Activated naive CD4-positive, alpha-beta T cell treated with anti-CD3 and anti-CD28 coated beads for 36 hours (primary cell): Measurements from ENCODE around the gene ZFYVE28. TPM values are rescaled to one million over a fixed set of nuclear protein-coding genes. Genes with fewer than 3 reads are reported as not detected.
A peak's percentile ranks its signal among the peaks of the same experiment; 100 is the strongest.
"Not testable (repeated sequence)": the region's sequence is repeated elsewhere in the genome, so short reads cannot be mapped to it uniquely, and the experiment has no call there.

Source experiments
- CTCF ChIA-PET: fragments of 350-600 bp; sonication (Branson Sonifier 250); formaldehyde crosslinking; loops from one replicate; lab custom pipeline; 2021; ENCODE audit warnings: antibody characterized with exemption; lab: Charles Lee
- DNase-seq: peaks from one replicate; pipeline ENCODE4 v3.0.0-alpha.2; 2020
- H3K27ac Mint-ChIP-seq: one replicate; pipeline ENCODE4 v1.8.0; 2021; ENCODE audit warnings: mild to moderate bottlenecking, mixed read lengths
- H3K27me3 Mint-ChIP-seq: one replicate; pipeline ENCODE4 v1.8.0; 2021; ENCODE audit warnings: low read depth, mixed read lengths
- H3K36me3 Mint-ChIP-seq: one replicate; pipeline ENCODE4 v1.8.0; 2021; ENCODE audit warnings: low read depth, mixed read lengths
- H3K4me1 Mint-ChIP-seq: one replicate; pipeline ENCODE4 v1.8.0; 2021; ENCODE audit warnings: low read depth, mixed read lengths
- H3K4me3 Mint-ChIP-seq: one replicate; pipeline ENCODE4 v1.8.0; 2021; ENCODE audit warnings: mild to moderate bottlenecking, moderate library complexity, mixed read lengths
- H3K9me3 Mint-ChIP-seq: one replicate; pipeline ENCODE4 v1.8.0; 2021; ENCODE audit warnings: mixed read lengths
- intact Hi-C: fragments of 100-400 bp; cut with micrococcal nuclease; formaldehyde crosslinking; loops from one replicate; pipeline ENCODE4 v1.15.1; 2023
- total RNA-seq, 2 experiments: library from RNA; stranded (reverse); gene quantifications; one replicate each; pipeline ENCODE4 v1.2.3, GENCODE V29; 2021

The ZFYVE28 gene
- total RNA-seq, 2 experiments from 2014 or later: 5.3 to 6.2 TPM

GRCh38 chr4:2388429-2389182 lies 29.8 kb downstream of the ZFYVE28 start:
- no peaks in the 10 kb centered on the region for H3K9me3 Mint-ChIP-seq
- DNase-seq: no peak
- intact Hi-C loops: no loop called here
- no peak overlapping the region for H3K27ac Mint-ChIP-seq
- no peak overlapping the region for H3K4me3 Mint-ChIP-seq
- H3K27me3 Mint-ChIP-seq: peaks cover 3% of the 10 kb centered on the region
- CTCF ChIA-PET: no interaction called here
- peaks cover 8% of the 10 kb centered on the region for H3K4me1 Mint-ChIP-seq
- H3K36me3 Mint-ChIP-seq: no peaks in the 10 kb centered on the region

- no peak overlapping the region for H3K27ac Mint-ChIP-seq
- CTCF ChIA-PET: no interaction called here
Measured at GRCh38 chr4:2387829-2388228, 30.6 kb downstream of the ZFYVE28 start.

GRCh38 chr4:2387218-2387617 lies 31.2 kb downstream of the ZFYVE28 start:
- Mint-ChIP-seq H3K36me3 (no peaks in the 10 kb centered on the region), H3K4me3 (no peak overlapping the region), H3K4me1 (peaks cover 13% of the 10 kb centered on the region), H3K27me3 (peaks cover 3% of the 10 kb centered on the region), H3K9me3 (no peaks in the 10 kb centered on the region), H3K27ac (no peak overlapping the region)
- DNase-seq: no peak
- intact Hi-C loops: no loop called here
- CTCF ChIA-PET: no interaction called here

More at GRCh38 chr4:2387829-2388228, 30.6 kb downstream of the ZFYVE28 start:
- Mint-ChIP-seq H3K36me3 (no peaks in the 10 kb centered on the region), H3K27me3 (peaks cover 3% of the 10 kb centered on the region), H3K4me3 (no peak overlapping the region), H3K4me1 (peaks cover 9% of the 10 kb centered on the region), H3K9me3 (no peaks in the 10 kb centered on the region)
- intact Hi-C loops: no loop called here
- DNase-seq: no peak

- Mint-ChIP-seq H3K4me3 (no peak overlapping the region), H3K36me3 (no peaks in the 10 kb centered on the region), H3K9me3 (no peaks in the 10 kb centered on the region), H3K4me1 (peaks cover 13% of the 10 kb centered on the region), H3K27me3 (peaks cover 3% of the 10 kb centered on the region), H3K27ac (no peak overlapping the region)
- CTCF ChIA-PET: no interaction called here
- no peak for DNase-seq
- intact Hi-C loops: no loop called here
Measured at GRCh38 chr4:2386717-2387116, 31.7 kb downstream of the ZFYVE28 start.

GRCh38 chr4:2385516-2385915 lies 32.9 kb downstream of the ZFYVE28 start:
- Mint-ChIP-seq H3K9me3 (no peaks in the 10 kb centered on the region), H3K36me3 (no peaks in the 10 kb centered on the region), H3K4me1 (peaks cover 10% of the 10 kb centered on the region), H3K27me3 (no peaks in the 10 kb centered on the region), H3K27ac (no peak overlapping the region), H3K4me3 (no peak overlapping the region)
- intact Hi-C loops: no loop called here
- CTCF ChIA-PET: no interaction called here
- DNase-seq: no peak

GRCh38 chr4:2384245-2384644 lies 34.2 kb downstream of the ZFYVE28 start:
- Mint-ChIP-seq H3K9me3 (no peaks in the 10 kb centered on the region), H3K4me3 (no peak overlapping the region), H3K27me3 (no peaks in the 10 kb centered on the region), H3K4me1 (peaks cover 10% of the 10 kb centered on the region), H3K27ac (no peak overlapping the region), H3K36me3 (no peaks in the 10 kb centered on the region)
- CTCF ChIA-PET: no interaction called here
- intact Hi-C loops: no loop called here
- no peak for DNase-seq

GRCh38 chr4:2383760-2384159 lies 34.7 kb downstream of the ZFYVE28 start:
- H3K4me3 Mint-ChIP-seq: no peak overlapping the region
- H3K36me3 Mint-ChIP-seq: no peaks in the 10 kb centered on the region
- intact Hi-C loops: no loop called here
- CTCF ChIA-PET: no interaction called here
- no peaks in the 10 kb centered on the region for H3K9me3 Mint-ChIP-seq
- no peaks in the 10 kb centered on the region for H3K27me3 Mint-ChIP-seq
- no peak overlapping the region for H3K27ac Mint-ChIP-seq
- no peak for DNase-seq
- H3K4me1 Mint-ChIP-seq: peaks cover 10% of the 10 kb centered on the region

- intact Hi-C loops, H3K27me3 Mint-ChIP-seq, H3K9me3 Mint-ChIP-seq, H3K4me3 Mint-ChIP-seq, H3K27ac Mint-ChIP-seq, CTCF ChIA-PET, H3K4me1 Mint-ChIP-seq, H3K36me3 Mint-ChIP-seq: not testable (repeated sequence)
- DNase-seq: peak; percentile 35
Measured at GRCh38 chr4:2383220-2383631, 35.2 kb downstream of the ZFYVE28 start.

- H3K27me3 Mint-ChIP-seq, H3K9me3 Mint-ChIP-seq, H3K27ac Mint-ChIP-seq, CTCF ChIA-PET, intact Hi-C loops, H3K36me3 Mint-ChIP-seq, DNase-seq, H3K4me1 Mint-ChIP-seq, H3K4me3 Mint-ChIP-seq: not testable (repeated sequence)
Measured at GRCh38 chr4:2382769-2383202, 35.7 kb downstream of the ZFYVE28 start.

GRCh38 chr4:2380589-2380988 lies 37.9 kb downstream of the ZFYVE28 start:
- H3K36me3 Mint-ChIP-seq, H3K4me3 Mint-ChIP-seq, intact Hi-C loops, H3K27ac Mint-ChIP-seq, H3K4me1 Mint-ChIP-seq, H3K9me3 Mint-ChIP-seq, H3K27me3 Mint-ChIP-seq, CTCF ChIA-PET, DNase-seq: not testable (repeated sequence)

- Mint-ChIP-seq H3K36me3 (no peaks in the 10 kb centered on the region), H3K9me3 (no peaks in the 10 kb centered on the region), H3K27me3 (no peaks in the 10 kb centered on the region), H3K27ac (no peak overlapping the region), H3K4me1 (peaks cover 10% of the 10 kb centered on the region), H3K4me3 (no peak overlapping the region)
- no peak for DNase-seq
- CTCF ChIA-PET: interaction anchor here (0.7 kb wide), 1 partner anchor 23 kb away, joined by 3 read pairs; no protein-coding TSS in a partner anchor
- intact Hi-C loops: no loop called here
Measured at GRCh38 chr4:2378898-2379297, 39.5 kb downstream of the ZFYVE28 start.

GRCh38 chr4:2378401-2378800 lies 40.0 kb downstream of the ZFYVE28 start:
- Mint-ChIP-seq H3K4me3 (no peak overlapping the region), H3K4me1 (peaks cover 8% of the 10 kb centered on the region), H3K9me3 (no peaks in the 10 kb centered on the region), H3K36me3 (no peaks in the 10 kb centered on the region), H3K27ac (no peak overlapping the region), H3K27me3 (no peaks in the 10 kb centered on the region)
- intact Hi-C loops: no loop called here
- CTCF ChIA-PET: no interaction called here
- DNase-seq: no peak

- Mint-ChIP-seq H3K4me1 (no peaks in the 10 kb centered on the region), H3K27ac (no peak overlapping the region), H3K9me3 (no peaks in the 10 kb centered on the region), H3K27me3 (no peaks in the 10 kb centered on the region), H3K36me3 (no peaks in the 10 kb centered on the region), H3K4me3 (no peak overlapping the region)
- CTCF ChIA-PET: no interaction called here
- no peak for DNase-seq
- intact Hi-C loops: no loop called here
Measured at GRCh38 chr4:2377241-2377640, 41.2 kb downstream of the ZFYVE28 start.
